GM13976 (cell line): Measurements from ENCODE around the gene ERCC2.

Experiments
- DNase-seq: peaks from one replicate; pipeline ENCODE4 v3.0.0; 2012; ENCODE audit warnings: low spot score
- in situ Hi-C: fragments of 300-500 bp; cut with MboI; formaldehyde crosslinking; loops from one replicate; pipeline ENCODE4 v1.12.0; 2022; ENCODE audit warnings: low sequenced_read_pairs, mixed read lengths, inconsistent platforms; ENCODE audit not compliant: unreplicated experiment
- TF ChIP-seq, protein P1 (sequence below): IDR thresholded peaks from 2 replicates; pipeline ENCODE4 v1.5.1; 2012; ENCODE audit warnings: borderline replicate concordance, mild to moderate bottlenecking; ENCODE audit not compliant: insufficient read depth; ENCODE audit errors: extremely low read depth, missing control alignments, control extremely low read depth

Gene ERCC2

DNA sequence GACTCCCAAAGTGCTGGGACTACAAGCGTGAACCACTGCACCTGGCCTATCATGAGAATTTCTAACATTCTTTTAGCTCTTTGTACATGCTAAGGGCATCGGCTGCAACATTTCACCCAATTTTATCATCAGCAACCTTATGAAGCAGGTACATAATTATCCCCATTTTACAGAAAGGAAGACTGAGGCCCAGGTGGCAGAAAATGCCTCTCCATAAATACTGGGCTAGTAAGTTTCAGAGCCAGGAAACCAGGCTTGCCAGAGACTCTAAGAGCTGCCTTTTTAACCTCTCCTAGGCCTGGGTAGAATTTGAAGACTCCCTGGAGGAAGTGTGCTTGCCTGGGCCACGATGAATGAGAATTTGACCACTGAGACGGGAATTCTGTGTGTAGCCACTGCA, 2.2 kb downstream of the ERCC2 start:
- in situ Hi-C loops: no loop called here
- TF ChIP-seq, protein P1, sequence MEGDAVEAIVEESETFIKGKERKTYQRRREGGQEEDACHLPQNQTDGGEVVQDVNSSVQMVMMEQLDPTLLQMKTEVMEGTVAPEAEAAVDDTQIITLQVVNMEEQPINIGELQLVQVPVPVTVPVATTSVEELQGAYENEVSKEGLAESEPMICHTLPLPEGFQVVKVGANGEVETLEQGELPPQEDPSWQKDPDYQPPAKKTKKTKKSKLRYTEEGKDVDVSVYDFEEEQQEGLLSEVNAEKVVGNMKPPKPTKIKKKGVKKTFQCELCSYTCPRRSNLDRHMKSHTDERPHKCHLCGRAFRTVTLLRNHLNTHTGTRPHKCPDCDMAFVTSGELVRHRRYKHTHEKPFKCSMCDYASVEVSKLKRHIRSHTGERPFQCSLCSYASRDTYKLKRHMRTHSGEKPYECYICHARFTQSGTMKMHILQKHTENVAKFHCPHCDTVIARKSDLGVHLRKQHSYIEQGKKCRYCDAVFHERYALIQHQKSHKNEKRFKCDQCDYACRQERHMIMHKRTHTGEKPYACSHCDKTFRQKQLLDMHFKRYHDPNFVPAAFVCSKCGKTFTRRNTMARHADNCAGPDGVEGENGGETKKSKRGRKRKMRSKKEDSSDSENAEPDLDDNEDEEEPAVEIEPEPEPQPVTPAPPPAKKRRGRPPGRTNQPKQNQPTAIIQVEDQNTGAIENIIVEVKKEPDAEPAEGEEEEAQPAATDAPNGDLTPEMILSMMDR: no peak
- DNase-seq: no peak

DNA sequence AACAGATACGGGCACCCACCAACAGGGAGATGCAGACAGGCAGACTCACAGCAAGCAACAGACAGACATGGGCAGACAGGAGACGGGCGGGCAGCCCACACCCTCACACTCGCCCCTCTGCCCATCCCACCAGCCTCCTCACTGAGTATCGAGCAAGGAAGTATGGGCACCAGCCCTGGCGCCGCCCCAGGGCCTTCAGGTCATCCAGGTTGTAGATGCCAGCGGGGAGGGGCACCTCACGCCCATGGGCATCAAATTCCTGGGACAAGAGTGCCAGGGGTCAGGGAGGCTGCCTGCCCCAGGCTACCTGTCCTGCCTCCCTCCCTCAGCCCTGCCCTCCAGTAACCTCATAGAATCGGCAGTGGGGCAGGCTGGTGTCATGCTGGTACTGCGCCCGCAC, 5.7 kb downstream of the ERCC2 start:
- no peak for DNase-seq
- TF ChIP-seq, protein P1: no peak
- in situ Hi-C loops: no loop called here

DNA sequence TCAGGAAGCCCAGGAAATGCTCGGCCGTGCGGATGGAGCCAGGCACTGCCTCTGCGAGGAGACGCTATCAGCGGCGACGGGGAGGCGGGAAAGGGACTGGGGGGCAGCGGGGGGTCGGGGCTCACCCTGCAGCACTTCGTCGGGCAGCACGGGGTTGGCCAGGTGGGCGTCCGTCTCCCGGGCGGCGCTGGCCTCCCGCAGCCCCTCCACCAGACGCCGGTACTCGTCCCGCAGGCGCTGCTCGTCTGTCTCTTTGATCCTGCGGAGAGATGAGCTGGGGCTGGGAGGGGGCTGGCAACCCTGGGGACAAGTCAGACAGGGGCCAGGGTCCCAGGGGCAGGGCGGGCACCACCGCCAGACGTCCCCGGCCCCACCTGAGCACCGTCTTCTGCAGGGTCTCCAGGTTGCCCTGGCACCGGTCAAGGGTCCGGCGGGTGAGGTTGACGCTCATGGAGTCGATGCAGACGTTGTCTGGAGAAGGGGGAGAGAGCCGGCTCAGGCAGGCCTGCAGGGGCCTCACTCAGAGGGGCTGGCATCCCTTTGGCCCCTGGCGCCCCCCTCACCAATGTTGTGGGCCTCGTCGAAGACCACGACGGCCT, 6.4 kb downstream of the ERCC2 start:
- TF ChIP-seq, protein P1: no peak
- no peak for DNase-seq
- in situ Hi-C loops: no loop called here

DNA sequence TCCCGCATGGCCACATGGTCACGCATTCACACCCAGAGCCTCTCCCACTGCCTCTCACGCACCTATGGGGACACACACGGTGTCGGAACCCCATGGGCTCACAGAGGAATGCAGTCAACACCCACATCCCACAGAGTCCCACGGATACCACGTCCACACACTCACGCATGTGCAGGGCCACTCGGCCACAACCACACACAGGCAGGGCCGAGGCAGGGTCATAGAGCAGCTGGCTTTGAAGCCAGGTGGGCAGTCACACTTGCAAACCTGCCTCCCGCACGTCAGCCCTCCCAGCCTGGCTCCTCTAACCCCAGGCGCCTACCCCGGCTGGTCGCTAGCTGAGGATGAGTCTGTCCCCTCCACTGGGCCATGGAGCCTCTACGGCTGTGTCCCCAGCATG, 8.1 kb downstream of the ERCC2 start:
- in situ Hi-C loops: no loop called here
- TF ChIP-seq, protein P1: no peak

DNA sequence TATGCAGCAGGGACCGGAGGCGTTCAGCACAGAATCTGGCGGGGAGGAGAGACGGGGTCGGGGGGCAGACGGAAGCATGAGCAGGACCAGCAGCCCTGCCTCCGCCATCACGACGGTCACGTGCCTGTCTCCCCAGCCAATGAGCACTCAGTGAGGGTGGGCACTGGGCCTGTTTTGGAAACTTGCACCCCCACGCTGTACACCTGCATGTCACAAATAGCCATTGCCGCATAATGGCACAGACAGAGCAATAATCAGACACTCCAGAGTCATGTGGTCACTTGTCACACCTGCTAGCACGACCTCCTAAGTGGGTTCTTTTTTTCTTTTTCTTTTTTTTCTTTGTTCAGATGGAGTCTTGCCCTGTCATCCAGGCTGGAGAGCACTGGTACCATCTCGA, 8.8 kb downstream of the ERCC2 start:
- TF ChIP-seq, protein P1: no peak
- DNase-seq: no peak
- in situ Hi-C loops: no loop called here

More for the DNA sequence above, 8.1 kb downstream of the ERCC2 start:
- no peak for DNase-seq

DNA sequence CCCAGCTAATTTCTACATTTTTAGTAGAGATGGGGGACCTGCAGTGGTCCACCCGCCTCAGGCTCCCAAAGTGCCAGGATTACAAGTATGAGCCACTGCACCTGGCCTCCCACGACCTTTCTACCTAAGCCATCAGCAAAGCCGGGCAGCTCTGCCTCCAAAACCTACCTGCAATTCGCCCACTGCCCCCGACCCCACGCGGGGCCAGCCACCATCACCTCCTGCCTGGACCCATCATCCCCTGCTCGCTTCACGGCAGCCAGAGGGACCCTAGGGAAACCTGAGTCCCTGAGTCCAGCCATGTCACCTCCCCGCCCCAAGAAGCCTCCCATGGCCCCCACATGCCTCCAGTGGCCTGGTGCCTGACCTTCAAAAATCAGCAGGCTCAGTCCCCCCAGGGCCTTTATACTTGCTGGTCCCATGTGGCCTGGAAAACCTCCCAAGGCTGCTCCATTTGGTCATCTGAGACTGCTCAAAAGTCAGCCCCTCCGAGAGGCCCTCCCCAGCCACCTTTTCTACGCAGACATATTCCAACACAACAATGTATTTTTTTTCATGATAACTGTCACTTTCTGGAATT, 12.1 kb downstream of the ERCC2 start:
- in situ Hi-C loops: no loop called here
- TF ChIP-seq, protein P1: no peak
- no peak for DNase-seq
